Renal pelvis (tissue), 4 donors: Measurements from ENCODE around the gene VTI1B. TPM values are rescaled to one million over a fixed set of nuclear protein-coding genes. Genes with fewer than 3 reads are reported as not detected.

Experiments used
- DNase-seq: peaks from one replicate; pipeline ENCODE4 v3.0.0-alpha.2; 2013
- polyA plus RNA-seq, 3 donors: library from polyadenylated mRNA; unstranded; fragments of 120-200 nt; gene quantifications; one replicate each; pipeline ENCODE4 v1.2.1, GENCODE V29; 2013; ENCODE audit not compliant: insufficient read length in 3 of 3

VTI1B gene
- polyA plus RNA-seq, 3 donors: 101 to 119 (median 118) TPM

GRCh38 chr14:67690011-67690410 lies 15.6 kb upstream of the VTI1B start:
- DNase-seq: no peak

GRCh38 chr14:67683842-67684241 lies 9.4 kb upstream of the VTI1B start:
- DNase-seq: peak; percentile 20

GRCh38 chr14:67680941-67681340 lies 6.5 kb upstream of the VTI1B start:
- DNase-seq: no peak

GRCh38 chr14:67680121-67680602 lies 5.7 kb upstream of the VTI1B start:
- no peak for DNase-seq

GRCh38 chr14:67679006-67679405 lies 4.6 kb upstream of the VTI1B start:
- DNase-seq: no peak

- DNase-seq: no peak
These were observed 769 bp upstream of the VTI1B start for GRCh38 chr14:67675219-67675582.

GRCh38 chr14:67674139-67674479 lies 323 bp downstream of the VTI1B start:
- DNase-seq: peak; percentile 77

GRCh38 chr14:67673451-67673850 lies 981 bp downstream of the VTI1B start:
- DNase-seq: no peak

GRCh38 chr14:67668559-67668958 lies 5.9 kb downstream of the VTI1B start:
- DNase-seq: no peak

GRCh38 chr14:67666750-67667449 lies 7.5 kb downstream of the VTI1B start:
- DNase-seq: peak; percentile 54

GRCh38 chr14:67665868-67666267 lies 8.6 kb downstream of the VTI1B start:
- DNase-seq: no peak

GRCh38 chr14:67663633-67664032 lies 10.8 kb downstream of the VTI1B start:
- DNase-seq: no peak

GRCh38 chr14:67653651-67654280 lies 20.7 kb downstream of the VTI1B start:
- DNase-seq: no peak

- DNase-seq: no peak
These were observed 22.2 kb downstream of the VTI1B start for GRCh38 chr14:67652189-67652588.

- DNase-seq: no peak
These were observed 23.7 kb downstream of the VTI1B start for GRCh38 chr14:67650694-67651093.

- DNase-seq: no peak
These were observed 24.3 kb downstream of the VTI1B start for GRCh38 chr14:67650151-67650550.

GRCh38 chr14:67646131-67646530 lies 28.3 kb downstream of the VTI1B start:
- DNase-seq: peak; percentile 20

- DNase-seq: no peak
These were observed 29.0 kb downstream of the VTI1B start for GRCh38 chr14:67645414-67645813.

GRCh38 chr14:67644428-67644827 lies 30.0 kb downstream of the VTI1B start:
- DNase-seq: no peak

- no peak for DNase-seq
These were observed 30.7 kb downstream of the VTI1B start for GRCh38 chr14:67643713-67644112.

GRCh38 chr14:67641902-67642749 lies 32.3 kb downstream of the VTI1B start:
- no peak for DNase-seq

GRCh38 chr14:67641480-67641879 lies 33.0 kb downstream of the VTI1B start:
- no peak for DNase-seq

- DNase-seq: no peak
These were observed 35.8 kb downstream of the VTI1B start for GRCh38 chr14:67638642-67639041.
